Mammary epithelial cell (primary cell): ENCODE results near the gene SERBP1.

Experiments
- CTCF ChIP-seq, 2 donors: IDR thresholded peaks in 1 of 2; conservative IDR thresholded peaks in 1 of 2; 2 replicates each; pipeline ENCODE4 v1.5.1; 2011 to 2012; ENCODE audit warnings: inconsistent platforms in 2 of 2, low read length in 2 of 2, mild to moderate bottlenecking in 2 of 2, control low read depth in 1 of 2, low read depth in 1 of 2; ENCODE audit not compliant: insufficient read depth in 1 of 2; ENCODE audit errors: extremely low read depth in 1 of 2
- EZH2 ChIP-seq: IDR thresholded peaks from 2 replicates; pipeline ENCODE4 v1.6.1; 2012; ENCODE audit warnings: low read length, inconsistent platforms, borderline replicate concordance

- TF ChIP-seq CTCF (conservative IDR thresholded peaks at IDR 0.05 in 1 of 2, IDR thresholded peaks at IDR 0.05 in 1 of 2; ENCODE audit: extremely low read depth in 1 of 2, insufficient read depth in 1 of 2, low read depth in 1 of 2, low read length in 2 of 2) (no peak), EZH2 (no peak)
Observed at GRCh38 chr1:67469431-67469830, 39.2 kb upstream of the SERBP1 start.
